Tibial nerve (tissue), 4 donors: Measurements from ENCODE around the gene NBEAL2. TPM values are rescaled to one million over a fixed set of nuclear protein-coding genes. Genes with fewer than 3 reads are reported as not detected.

Experiments
- DNase-seq, 2 donors: peaks; one replicate each; pipeline ENCODE4 v3.0.0-alpha.2; 2019; ENCODE audit warnings: low spot score in 2 of 2
- H3K27ac ChIP-seq, 4 donors: fragments of 200-600 bp; sonication (generic) in 3 of 4; one replicate each; pipeline ENCODE4 v1.5.1; 2017 to 2019; ENCODE audit warnings: mild to moderate bottlenecking in 1 of 4
- H3K27me3 ChIP-seq, 2 donors: fragments of 200-600 bp; sonication (generic) in 1 of 2; one replicate each; pipeline versions ENCODE4 v1.5.1 to v1.6.0; 2017 to 2019
- H3K36me3 ChIP-seq, 3 donors: fragments of 200-600 bp; sonication (generic); one replicate each; pipeline ENCODE4 v1.5.1; 2018 to 2019
- H3K4me1 ChIP-seq, 4 donors: fragments of 200-600 bp; sonication (generic) in 3 of 4; one replicate each; pipeline ENCODE4 v1.5.1; 2017 to 2019
- H3K4me3 ChIP-seq, 4 donors: fragments of 200-600 bp; sonication (generic) in 3 of 4; one replicate each; pipeline ENCODE4 v1.5.1; 2017 to 2019; ENCODE audit warnings: mild to moderate bottlenecking in 1 of 4, moderate library complexity in 1 of 4
- H3K9me3 ChIP-seq, 4 donors: fragments of 200-600 bp; sonication (generic) in 3 of 4; one replicate each; pipeline ENCODE4 v1.5.1; 2017 to 2019
- CTCF ChIP-seq, 5 experiments: fragments of 200-600 bp in 3 of 5; fragments of 450-650 bp in 2 of 5; sonication (generic) in 3 of 5; IDR thresholded peaks; one replicate each; pipeline ENCODE4 v1.5.1; 2016 to 2019; ENCODE audit warnings: antibody characterized with exemption in 5 of 5, mild to moderate bottlenecking in 3 of 5, moderate library complexity in 2 of 5
- EP300 ChIP-seq, 2 donors: sonication (generic); formaldehyde crosslinking; IDR thresholded peaks; one replicate each; pipeline ENCODE4 v1.6.1; 2017; ENCODE audit warnings: antibody characterized with exemption in 2 of 2, mild to moderate bottlenecking in 1 of 2
- POLR2A ChIP-seq, 2 donors: fragments of 450-650 bp; IDR thresholded peaks; one replicate each; pipeline ENCODE4 v1.6.1; 2017; ENCODE audit warnings: antibody characterized with exemption in 2 of 2, mild to moderate bottlenecking in 2 of 2, moderate library complexity in 2 of 2
- WGBS, 2 donors: methylation state at CpG; one replicate each; pipeline ENCODE4 v1.1.5; 2018; 5-methylcytosine and 5-hydroxymethylcytosine counted together
- total RNA-seq, 4 donors: library from RNA; depleted of rRNA; stranded (reverse); fragments of >200 nt; gene quantifications; one replicate each; pipeline ENCODE4 v1.1.0, GENCODE V29; 2016

The NBEAL2 gene
- total RNA-seq, 4 donors from 2014 or later: 25.3 to 92.1 (median 26.6) TPM

- Histone ChIP-seq H3K4me1 (peaks cover 0 to 16% (median 2%) of the 10 kb centered on the region in 4 donors), H3K27me3 (no peaks in the 10 kb centered on the region), H3K27ac (no peak overlapping the region), H3K9me3 (no peaks in the 10 kb centered on the region), H3K36me3 (peaks cover 0 to 64% (median 4%) of the 10 kb centered on the region in 3 donors), H3K4me3 (no peak overlapping the region)
- no peak for TF ChIP-seq EP300 (IDR thresholded peaks at IDR 0.05)
- no peak for TF ChIP-seq POLR2A (IDR thresholded peaks at IDR 0.05)
- no peak for TF ChIP-seq CTCF (IDR thresholded peaks at IDR 0.05)
- no peak for DNase-seq
- WGBS, 2 donors: 82 to 93% methylated on average over 9 of the region's 9 CpGs
Observed at GRCh38 chr3:47006145-47006651, 26.7 kb downstream of the NBEAL2 start.

- no peak for DNase-seq
- H3K27ac ChIP-seq: no peak overlapping the region
- TF ChIP-seq POLR2A (IDR thresholded peaks at IDR 0.05) (no peak), CTCF (IDR thresholded peaks at IDR 0.05) (no peak), EP300 (IDR thresholded peaks at IDR 0.05) (no peak)
- 89 to 90% methylated on average over 3 of the region's 3 CpGs for WGBS, 2 donors
- H3K9me3 ChIP-seq: no peaks in the 10 kb centered on the region
- H3K36me3 ChIP-seq: peaks cover 0 to 56% (median 4%) of the 10 kb centered on the region in 3 donors
- no peak overlapping the region for H3K4me3 ChIP-seq
- no peaks in the 10 kb centered on the region for H3K27me3 ChIP-seq
- peaks cover 0 to 16% (median 2%) of the 10 kb centered on the region in 4 donors for H3K4me1 ChIP-seq
Observed at GRCh38 chr3:47007001-47007400, 27.5 kb downstream of the NBEAL2 start.

- Histone ChIP-seq H3K4me1 (peaks cover 0 to 16% (median 2%) of the 10 kb centered on the region in 4 donors), H3K4me3 (no peak overlapping the region), H3K27me3 (no peaks in the 10 kb centered on the region), H3K36me3 (peaks cover 0 to 51% (median 4%) of the 10 kb centered on the region in 3 donors), H3K9me3 (no peaks in the 10 kb centered on the region), H3K27ac (no peak overlapping the region)
- TF ChIP-seq EP300 (IDR thresholded peaks at IDR 0.05) (no peak), POLR2A (IDR thresholded peaks at IDR 0.05) (no peak), CTCF (IDR thresholded peaks at IDR 0.05) (no peak)
- 86 to 89% methylated on average over 14 to 16 of the region's 16 CpGs for WGBS, 2 donors
- DNase-seq: no peak
Observed at GRCh38 chr3:47007482-47008233, 28.2 kb downstream of the NBEAL2 start.

- Histone ChIP-seq H3K4me1 (peaks cover 0 to 16% (median 2%) of the 10 kb centered on the region in 4 donors), H3K9me3 (no peaks in the 10 kb centered on the region), H3K27ac (peak overlapping the region in 1 of 4 donors; percentile 92), H3K36me3 (peaks cover 0 to 51% (median 4%) of the 10 kb centered on the region in 3 donors), H3K4me3 (no peak overlapping the region), H3K27me3 (no peaks in the 10 kb centered on the region)
- TF ChIP-seq POLR2A (IDR thresholded peaks at IDR 0.05) (no peak), EP300 (IDR thresholded peaks at IDR 0.05) (no peak), CTCF (IDR thresholded peaks at IDR 0.05) (no peak)
- WGBS, 2 donors: 88 to 91% methylated on average over 13 of the region's 13 CpGs
- DNase-seq: no peak
Observed at GRCh38 chr3:47008234-47008796, 28.8 kb downstream of the NBEAL2 start.

GRCh38 chr3:47008851-47009224 lies 29.4 kb downstream of the NBEAL2 start:
- WGBS, 2 donors: 25 to 58% methylated on average over 8 to 23 of the region's 23 CpGs
- peak overlapping the region; percentile 67 to 92 (median 86) for H3K27ac ChIP-seq

More at GRCh38 chr3:47008851-47009224, 29.4 kb downstream of the NBEAL2 start:
- TF ChIP-seq EP300 (IDR thresholded peaks at IDR 0.05) (no peak), CTCF (IDR thresholded peaks at IDR 0.05) (no peak), POLR2A (IDR thresholded peaks at IDR 0.05) (no peak)
- Histone ChIP-seq H3K4me1 (peaks cover 0 to 16% (median 2%) of the 10 kb centered on the region in 4 donors), H3K27me3 (no peaks in the 10 kb centered on the region), H3K4me3 (peak overlapping the region; percentile 52 to 67 (median 62)), H3K9me3 (no peaks in the 10 kb centered on the region), H3K36me3 (peaks cover 0 to 48% (median 4%) of the 10 kb centered on the region in 3 donors)
- no peak for DNase-seq
